SIG-M5 (cell line): ENCODE data around the gene SLC39A8.
"Not testable (repeated sequence)": the region's sequence is repeated elsewhere in the genome, so short reads cannot be mapped to it uniquely, and the experiment has no call there.

Source experiments
- DNase-seq: peaks from one replicate; lab custom pipeline; 2025; lab: John Stamatoyannopoulos, UW

The SLC39A8 gene

DNA sequence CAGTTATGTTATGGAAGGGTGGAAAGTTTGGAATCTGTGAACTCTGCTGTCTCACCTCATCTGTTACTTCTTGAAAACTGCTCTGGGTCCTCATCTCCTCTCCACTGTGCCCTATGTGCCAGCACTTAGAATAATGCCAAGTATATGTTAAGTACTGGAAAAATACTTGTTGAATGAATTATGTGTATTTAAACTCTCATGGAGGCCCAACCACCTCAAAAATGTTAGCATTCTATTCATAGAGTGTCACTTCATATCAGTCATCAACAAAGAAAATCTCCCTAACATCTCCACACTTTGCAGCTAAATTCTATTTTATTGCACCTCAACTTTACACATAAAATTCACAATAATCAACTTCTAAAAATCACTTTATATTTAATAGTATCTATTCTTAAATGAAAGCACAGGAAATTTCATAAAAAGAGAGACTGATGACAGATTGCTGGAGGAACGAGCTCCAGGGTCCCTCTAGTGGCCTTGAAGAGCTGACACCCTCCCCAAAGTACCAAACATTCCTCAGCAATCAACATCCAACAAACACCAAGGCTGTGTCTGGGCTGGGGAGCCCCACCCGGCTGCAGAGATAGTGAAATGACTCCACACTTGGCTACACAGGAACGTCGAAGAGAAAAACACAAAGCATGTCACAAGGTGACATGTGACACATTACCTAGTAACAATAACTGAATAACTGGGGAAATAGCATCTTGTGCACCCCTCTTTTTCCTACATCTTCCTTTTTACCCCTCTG is 45.8 kb downstream of the SLC39A8 start:
- no peak for DNase-seq

DNA sequence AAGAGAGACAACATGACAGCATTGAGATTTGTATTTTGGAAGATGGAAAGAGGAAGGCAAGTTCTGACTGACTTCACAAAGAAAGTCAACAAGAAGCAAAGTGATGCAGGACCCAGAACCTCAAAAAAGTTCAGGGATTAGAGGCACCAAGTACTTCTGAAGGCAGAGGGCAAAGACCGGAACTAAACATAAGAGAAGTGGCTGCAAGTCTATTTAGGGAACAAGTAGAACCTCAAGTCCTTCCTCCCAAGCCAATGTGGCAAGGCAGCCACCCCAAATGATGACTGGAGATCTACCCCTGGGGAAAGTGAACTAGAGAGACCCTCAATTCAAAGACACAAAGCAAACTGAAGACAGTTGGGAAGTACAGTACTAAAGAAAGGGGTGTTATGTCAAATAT is 46.6 kb downstream of the SLC39A8 start:
- DNase-seq: no peak

DNA sequence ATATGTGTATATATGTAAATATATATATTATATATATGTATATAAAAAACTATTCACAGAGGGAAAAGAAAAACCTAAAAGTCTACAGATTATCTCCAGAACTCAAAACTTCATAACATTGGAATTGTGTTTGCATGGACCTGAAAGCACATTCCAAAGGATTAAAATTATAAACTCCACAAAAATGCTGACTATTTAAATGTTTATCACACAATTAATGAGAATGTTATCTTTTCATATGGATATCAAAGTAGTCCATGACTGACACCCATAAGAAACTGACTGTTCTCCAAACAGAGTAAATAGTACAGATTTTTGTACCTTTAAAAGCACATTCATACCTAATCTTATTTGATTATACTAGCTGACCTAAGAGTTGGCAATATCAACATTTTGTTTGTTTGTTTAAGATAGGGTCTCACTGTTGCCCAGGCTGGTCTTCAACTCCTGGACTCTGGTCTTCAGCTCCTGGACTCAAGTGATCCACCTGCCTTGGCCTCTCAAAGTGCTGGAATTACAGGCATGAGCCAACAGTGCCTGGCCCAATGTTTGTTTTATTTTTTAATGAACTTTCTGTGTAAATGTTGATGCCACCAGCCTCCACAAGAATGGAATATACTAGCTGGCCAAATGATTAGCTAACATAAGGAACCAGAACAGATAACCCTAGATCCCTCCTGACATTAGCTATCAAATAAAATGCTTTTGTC is 50.0 kb downstream of the SLC39A8 start:
- no peak for DNase-seq

DNA sequence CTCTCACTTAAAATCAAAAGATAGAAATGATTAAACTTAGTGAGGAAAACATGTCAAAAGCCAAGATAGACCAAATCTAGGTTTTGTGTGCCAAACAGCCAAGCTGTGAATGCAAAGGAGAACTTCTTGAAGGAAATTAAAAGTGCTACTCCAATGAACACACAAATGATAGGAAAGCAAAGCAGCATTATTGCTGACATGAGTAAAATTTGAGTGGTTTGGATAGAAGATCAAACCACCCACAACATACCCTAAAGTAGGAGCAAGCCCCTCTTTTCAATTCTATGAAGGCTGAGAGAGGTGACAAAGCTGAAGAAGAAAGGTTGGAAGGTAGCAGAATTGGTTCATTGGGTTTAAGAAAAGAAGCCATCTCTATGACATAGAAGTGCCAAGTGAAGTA is 56.8 kb downstream of the SLC39A8 start:
- DNase-seq: no peak

DNA sequence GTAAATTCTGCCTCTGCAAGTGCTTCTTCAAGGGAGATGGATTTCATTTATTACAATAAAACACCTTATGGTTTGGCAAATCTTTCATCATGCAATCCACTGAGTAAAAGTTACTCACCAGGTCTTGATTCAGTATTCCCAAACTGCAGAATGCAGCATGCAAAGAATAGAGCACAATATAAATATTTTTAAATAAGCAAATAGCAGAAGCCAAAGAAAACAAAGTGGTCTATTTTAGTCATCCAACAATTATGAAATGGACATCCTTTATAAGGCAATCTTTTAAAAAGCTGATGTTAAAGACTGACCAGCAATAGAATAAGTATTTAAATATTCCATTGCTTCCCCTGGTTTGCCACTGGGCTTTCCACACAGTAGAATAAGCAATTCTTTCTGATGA is 59.5 kb downstream of the SLC39A8 start:
- no peak for DNase-seq

DNA sequence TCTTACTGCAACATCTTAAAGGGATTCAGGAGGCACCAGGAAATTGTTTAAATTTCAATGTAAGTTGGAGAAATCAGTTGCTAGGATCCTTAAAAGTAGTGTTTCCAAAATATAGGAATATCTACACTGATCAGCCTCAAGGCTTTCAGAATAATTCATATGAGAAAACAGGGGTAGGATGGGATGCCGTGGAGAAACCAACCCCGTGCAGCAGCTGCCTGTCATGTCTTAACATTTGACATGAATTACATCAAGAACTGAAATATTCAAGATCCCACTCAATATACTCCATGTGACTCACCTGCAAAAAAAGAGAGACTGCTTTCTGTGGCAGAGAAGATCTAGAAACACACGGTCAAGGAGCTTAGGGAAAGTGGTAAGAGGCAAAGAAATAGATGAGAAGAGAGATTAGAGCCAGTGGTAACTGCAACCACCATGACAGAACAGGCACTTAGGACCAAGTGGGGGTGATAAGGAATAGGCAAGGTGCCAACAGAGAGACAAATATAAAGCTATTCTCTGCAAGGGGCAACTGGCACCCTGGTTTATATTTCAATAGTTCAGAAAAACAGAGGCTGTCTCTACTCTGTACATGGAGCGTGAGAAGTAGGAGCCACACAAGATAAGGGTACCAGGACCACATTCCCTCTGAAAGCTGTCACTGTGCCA is 64.0 kb downstream of the SLC39A8 start:
- no peak for DNase-seq

DNA sequence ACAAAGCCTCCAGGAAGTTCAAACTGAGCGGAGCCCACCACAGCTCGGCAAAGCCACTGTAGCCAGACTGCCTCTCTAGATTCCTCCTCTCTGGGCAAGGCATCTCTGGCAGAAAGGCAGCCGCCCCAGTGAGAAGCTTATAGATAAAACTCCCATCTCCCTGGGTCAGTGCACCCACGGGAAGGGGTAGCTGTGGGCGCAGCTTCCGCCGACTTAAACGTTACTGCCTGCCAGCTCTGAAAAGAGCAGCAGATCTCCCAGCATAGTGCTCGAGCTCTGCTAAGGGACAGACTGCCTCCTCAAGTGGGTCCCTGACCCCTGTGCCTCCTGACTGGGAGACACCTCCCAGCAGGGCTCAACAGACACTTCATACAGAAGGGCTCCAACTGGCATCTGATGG is 72.0 kb downstream of the SLC39A8 start:
- DNase-seq: not testable (repeated sequence)

DNA sequence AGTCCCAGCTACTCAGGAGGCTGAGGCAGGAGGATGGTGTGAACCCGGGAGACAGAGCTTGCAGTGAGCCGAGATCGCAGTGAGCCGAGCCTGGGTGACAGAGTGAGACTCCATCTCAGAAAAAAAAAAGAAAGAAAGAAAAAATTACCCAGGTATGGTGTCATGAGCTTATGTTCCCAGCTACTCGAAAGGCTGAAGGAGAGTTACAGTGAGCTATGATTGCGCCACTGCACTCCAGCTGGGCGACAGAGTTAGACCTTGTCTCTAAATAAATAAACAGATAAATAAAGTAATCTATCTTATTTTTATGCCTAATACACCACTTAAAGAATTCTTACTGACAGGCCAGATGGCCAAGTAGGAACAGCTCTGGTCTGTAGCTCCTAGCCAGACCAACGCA is 73.0 kb downstream of the SLC39A8 start:
- no peak for DNase-seq

DNA sequence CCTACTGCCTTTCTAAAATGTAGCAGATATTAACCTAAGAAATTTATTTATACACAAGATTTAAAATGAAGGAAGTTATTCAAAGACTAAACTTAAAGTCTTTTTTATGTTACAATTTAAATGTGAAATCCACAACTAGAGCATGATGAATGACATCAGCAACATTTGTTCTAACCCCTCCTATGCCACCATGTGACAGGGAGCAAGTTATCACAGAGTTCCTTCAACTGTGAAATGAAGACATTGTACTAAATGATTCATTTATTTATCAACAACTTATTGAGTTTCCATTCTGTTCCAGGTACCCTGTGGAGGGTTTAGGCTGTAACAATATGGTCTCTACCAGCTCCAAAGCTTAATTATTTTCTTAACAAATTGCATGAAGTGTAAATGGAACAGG is 76.9 kb downstream of the SLC39A8 start:
- no peak for DNase-seq

DNA sequence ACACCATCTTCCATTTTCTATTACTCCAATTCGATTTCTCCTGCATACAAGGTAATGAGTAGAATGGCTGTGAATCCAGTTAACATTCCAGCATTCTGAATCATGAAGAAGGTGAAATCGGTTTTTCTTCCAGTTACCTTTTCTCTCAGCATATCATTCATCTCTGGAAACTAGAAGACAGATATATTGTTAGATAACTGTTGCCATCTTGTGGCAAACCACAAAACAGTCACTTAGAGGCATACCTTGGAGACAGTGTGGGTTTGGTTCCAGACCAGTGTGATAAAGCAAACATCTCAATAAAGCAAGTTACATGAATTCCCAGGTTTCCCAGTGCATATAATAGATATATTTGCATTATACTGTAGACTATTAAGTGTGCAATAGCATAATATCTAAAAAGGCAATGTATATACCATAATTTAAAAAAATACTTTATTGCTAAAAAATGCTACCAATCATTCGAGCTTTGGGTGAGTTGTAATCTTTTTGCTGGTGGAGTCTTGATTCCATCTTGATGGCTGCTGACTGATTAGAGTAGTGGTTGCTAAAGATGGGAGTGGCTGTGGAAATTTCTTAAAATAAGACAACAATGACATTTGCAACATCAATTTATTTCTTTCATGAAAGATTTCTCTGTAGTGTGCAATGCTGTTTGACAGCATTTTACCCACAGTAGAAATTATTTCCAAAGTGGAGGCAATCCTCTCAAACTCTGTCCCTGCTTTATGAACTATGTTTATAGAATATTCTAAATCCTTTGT is 82.1 kb downstream of the SLC39A8 start:
- no peak for DNase-seq

DNA sequence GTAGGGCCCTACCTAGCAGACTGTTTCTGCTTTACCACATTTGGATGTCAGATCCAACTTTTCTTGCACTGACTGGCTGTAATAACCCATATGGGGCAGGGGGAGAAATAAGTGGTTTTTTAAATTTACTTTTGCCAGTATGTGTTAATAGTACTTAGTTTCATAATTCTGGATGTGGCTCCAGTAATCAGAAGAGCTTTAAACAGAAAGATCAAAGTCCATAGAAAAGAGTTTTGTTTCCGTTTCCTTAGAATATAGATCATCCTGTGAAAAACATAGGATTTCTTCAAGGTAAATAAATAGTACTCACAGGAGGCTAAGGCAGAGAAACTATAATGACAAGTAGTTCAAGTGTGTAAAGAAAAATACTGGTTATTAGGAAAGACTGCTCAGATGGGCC is 85.6 kb downstream of the SLC39A8 start:
- DNase-seq: no peak

DNA sequence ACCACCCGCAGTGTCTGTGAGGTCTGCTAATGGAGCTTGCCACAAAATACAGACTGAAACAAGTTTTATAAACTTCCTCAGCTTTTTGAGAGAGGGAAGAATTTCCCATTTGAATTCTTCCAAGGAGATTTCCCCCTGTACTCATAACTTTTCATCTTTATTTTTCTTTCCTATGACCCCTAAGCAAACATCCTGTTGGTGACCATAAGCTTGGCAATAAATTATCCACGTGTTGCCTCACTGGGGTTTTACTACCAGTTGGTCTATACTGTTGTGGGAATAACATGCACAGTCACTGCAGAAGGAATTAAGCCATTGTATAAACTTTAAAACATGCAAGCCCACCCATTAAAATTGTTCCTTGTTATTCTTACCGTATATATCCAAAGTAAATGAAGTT is 86.2 kb downstream of the SLC39A8 start:
- no peak for DNase-seq

DNA sequence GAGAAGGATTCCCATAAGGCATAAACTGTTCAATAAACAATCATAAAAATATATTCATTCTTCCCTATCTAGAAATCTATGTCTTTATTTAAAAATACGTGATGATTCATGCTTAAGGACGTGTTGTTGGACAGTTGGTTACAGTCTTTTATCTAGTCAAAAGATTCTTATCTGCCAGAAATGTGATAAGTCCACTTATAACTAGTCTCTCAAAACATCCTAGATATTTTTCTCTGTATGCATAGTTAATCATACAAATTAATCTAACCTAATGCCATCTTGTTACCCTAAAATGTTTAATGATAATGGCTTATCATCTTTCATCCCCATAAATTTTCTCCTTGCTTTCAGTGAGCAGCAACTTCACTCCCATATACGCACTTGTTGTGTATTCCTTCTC is 89.0 kb downstream of the SLC39A8 start:
- no peak for DNase-seq

DNA sequence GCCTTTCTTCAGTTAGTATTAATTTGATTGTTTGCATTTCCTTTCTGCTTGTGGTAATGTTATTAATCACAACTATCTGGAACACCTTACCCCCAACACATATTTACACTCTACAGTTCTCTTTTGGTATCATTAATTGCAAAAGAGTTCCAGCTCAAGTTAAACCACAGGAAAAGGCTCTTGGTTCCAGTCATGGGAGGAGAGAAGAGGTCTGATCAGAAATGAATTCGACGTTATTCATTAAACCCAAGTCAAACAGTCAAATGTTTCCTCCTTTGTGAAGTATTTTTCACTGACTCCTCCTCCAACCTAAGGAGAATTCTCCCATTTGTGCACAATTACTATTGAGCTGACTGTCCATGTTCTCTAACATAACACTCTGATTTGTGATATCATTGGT is 91.4 kb downstream of the SLC39A8 start:
- no peak for DNase-seq

DNA sequence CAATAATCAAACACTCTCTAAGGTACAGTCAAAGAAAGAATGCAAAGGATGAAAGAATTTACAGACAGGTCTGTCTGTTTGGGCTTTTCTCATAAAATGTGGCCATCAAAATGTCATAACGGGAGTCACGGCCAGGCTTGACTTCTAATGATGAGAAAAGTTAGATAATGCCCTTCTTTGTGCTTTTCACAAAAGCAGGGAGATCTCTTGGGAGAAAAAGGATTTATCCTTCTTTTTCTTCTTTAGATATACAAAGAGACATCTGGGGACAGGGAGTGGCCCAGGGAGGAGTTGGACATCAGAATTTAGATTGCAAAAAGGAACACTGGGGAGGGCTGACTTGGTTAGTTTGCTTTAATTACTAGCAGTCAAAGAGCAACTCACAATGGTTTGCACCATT is 93.1 kb downstream of the SLC39A8 start:
- DNase-seq: no peak

DNA sequence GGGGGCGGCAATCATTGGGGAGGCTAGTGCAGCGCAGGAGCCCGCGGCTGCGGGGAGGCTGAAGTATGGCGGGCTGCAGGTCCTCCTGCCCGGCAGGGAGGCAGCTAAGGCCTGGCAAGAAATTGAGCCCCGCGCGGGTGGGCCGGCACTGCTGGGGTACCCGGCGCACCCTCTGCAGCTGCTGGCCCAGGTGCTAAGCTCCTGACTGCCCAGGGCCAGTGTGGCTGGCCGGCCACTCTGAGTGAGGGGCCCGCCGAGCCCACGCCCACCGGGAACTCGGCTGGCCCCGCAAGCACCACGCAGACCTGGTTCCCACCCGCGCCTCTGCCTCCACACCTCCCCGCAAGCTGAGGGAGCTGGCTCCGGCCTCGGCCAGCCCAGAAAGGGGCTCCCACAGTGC is 94.9 kb downstream of the SLC39A8 start:
- no peak for DNase-seq

DNA sequence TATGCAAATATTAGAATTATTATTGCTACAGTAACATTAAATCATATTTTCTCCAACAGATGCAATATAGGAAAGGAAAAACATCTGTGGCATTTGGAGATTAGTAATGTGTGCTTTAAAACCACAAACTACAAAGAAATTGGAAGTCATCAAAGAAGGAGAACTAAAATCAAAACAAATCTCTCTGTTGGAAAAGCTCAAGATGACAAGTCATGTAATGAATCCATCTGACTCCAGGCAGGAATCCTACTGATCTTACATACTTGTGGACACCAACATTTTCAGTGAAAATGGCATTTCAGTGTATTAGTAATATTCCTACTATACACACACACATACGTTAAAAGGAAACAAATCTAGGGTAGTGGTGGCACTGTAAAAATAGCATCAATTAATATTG is 98.2 kb downstream of the SLC39A8 start:
- DNase-seq: no peak

DNA sequence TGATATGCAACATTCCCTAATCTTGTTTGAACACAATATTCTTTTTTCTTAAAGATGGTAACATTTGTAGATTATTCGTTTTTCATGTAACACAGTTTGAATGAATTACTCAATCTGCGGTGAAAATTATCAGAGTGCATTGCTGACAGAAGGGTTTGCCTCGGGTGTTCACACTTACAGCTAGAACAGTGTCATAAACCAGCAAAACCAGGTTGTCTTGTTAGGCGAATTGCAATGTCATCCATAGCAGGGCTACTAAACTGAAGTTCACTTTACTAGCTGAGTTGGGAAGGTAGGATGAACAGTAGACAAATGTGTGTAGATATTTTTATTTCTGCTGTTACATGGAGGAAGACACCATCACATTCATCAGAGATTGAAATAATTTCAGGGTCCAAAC is 98.9 kb downstream of the SLC39A8 start:
- no peak for DNase-seq

DNA sequence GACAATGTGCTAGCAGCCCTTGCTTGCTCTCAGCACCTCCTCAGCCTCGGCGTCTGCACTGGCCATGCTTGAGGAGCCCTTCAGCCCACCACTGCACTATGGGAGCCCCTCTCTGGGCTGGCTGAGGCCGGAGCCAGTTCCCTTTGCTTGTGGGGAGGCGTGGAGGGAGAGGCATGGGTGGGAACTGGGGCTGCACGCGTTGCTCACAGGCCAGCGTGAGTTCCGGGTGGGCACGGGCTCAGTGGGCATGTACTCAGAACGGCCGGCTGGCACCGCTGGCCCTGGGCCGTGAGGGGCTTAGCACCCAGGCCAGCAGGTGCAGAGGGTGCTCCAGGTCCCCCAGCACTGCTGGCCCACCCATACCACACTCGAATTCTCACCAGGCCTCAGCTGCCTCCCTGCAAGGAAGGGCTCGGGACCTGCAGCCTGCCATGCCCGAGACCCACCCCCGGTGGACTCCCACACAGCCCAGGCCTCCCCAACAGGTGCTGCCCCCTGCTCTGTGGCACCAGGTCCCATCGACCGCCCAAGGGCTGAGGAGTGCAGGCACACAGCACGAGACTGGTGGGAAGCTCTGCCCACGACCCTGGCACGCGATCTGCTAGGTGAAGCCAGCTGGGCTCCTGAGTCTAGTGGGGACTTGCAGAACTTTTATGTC is 100.3 kb downstream of the SLC39A8 start:
- DNase-seq: no peak

DNA sequence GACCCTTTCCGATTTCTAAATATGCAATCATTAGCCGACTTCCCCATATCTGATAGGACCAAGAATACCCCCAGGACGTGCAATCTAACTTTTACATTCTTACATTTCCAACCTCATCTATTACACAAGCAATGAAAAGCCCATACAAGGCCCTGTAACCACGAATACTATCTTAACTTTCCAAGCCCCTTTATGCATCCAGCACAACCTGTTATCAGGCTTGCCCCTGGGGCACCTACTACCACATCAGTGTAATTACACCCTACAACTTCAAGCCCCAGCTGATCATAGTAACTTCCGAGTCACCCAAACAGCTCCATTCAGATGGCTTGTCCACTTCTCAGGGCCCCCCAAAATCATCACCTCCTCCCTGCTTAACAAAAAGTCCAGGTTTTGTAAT is 102.0 kb downstream of the SLC39A8 start:
- not testable (repeated sequence) for DNase-seq

DNA sequence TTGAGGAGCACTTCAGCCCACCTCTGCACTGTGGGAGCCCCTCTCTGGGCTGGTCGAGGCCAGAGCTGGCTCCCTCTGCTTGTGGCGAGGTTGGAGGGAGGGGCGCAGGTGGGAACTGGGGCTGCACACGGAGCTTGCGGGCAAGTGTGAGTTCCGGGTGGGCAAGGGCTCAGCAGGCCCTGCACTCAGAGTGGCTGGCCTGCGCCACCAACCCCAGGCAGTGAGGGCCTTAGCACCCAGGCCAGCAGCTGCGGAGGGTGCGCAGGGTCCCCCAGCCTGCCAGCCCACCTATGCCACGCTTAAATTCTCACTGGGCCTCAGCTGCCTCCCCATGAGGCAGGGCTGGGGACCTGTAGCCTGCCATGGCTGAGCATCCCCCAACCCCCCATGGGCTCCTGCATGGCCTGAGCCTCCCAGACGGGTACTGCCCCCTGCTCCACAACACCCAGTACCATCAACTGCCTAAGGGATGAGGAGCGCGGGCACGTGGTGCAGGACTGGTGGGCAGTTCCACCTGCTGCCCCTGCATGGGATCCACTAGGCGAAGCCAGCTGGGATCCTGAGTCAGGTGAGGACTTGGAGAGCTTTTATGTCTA is 110.9 kb downstream of the SLC39A8 start:
- DNase-seq: no peak

DNA sequence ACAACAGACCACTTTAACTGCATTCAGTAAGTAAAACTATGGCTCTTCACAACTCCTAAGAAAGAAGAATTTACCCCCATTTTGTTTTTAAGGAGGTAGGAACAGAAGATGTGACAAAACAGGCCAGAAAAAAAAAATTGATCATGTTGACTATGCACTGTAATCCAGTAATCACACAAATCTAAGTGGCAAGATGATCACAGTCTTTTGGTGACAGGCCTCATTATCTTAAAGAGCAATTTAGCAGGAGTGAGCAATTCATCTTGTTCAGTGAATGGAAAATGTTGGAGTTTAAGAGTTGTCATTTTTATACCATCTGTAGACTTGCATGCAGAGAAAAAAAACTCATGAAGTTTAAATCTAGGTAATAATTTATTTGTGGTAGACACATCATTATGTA is 115.1 kb downstream of the SLC39A8 start:
- DNase-seq: no peak
